ENCODE measurements around the gene ARFIP1.

Gene ARFIP1

GRCh38 chr4:152937336-152938236, 157.8 kb downstream of the ARFIP1 start:
- peak; percentile 69 for DNase-seq (ENCODE audit: low read depth, low spot score)

- peak; percentile 36 for DNase-seq (ENCODE audit: low read depth, low spot score)
Observed at GRCh38 chr4:152938237-152938947, 158.6 kb downstream of the ARFIP1 start.

GRCh38 chr4:152939621-152940020, 159.9 kb downstream of the ARFIP1 start:
- DNase-seq (ENCODE audit: low read depth, low spot score), result no peak

- no peak for DNase-seq (ENCODE audit: low read depth, low spot score)
Observed at GRCh38 chr4:152940461-152940860, 160.7 kb downstream of the ARFIP1 start.

- DNase-seq (ENCODE audit: low read depth, low spot score), result no peak
Observed at GRCh38 chr4:152941411-152941810, 161.7 kb downstream of the ARFIP1 start.

- DNase-seq (ENCODE audit: low read depth, low spot score), result no peak
Observed at GRCh38 chr4:152942346-152942745, 162.6 kb downstream of the ARFIP1 start.

GRCh38 chr4:152943672-152944071, 163.9 kb downstream of the ARFIP1 start:
- DNase-seq (ENCODE audit: low read depth, low spot score), result no peak

GRCh38 chr4:152944666-152945320, 165.0 kb downstream of the ARFIP1 start:
- no peak for DNase-seq (ENCODE audit: low read depth, low spot score)

GRCh38 chr4:152945639-152946038, 165.9 kb downstream of the ARFIP1 start:
- no peak for DNase-seq (ENCODE audit: low read depth, low spot score)

GRCh38 chr4:152946446-152946845, 166.7 kb downstream of the ARFIP1 start:
- DNase-seq (ENCODE audit: low read depth, low spot score), result no peak

GRCh38 chr4:152947311-152947710, 167.6 kb downstream of the ARFIP1 start:
- DNase-seq (ENCODE audit: low read depth, low spot score), result no peak

GRCh38 chr4:152949930-152950329, 170.2 kb downstream of the ARFIP1 start:
- DNase-seq (ENCODE audit: low read depth, low spot score), result no peak

GRCh38 chr4:152950402-152951274, 170.9 kb downstream of the ARFIP1 start:
- DNase-seq (ENCODE audit: low read depth, low spot score), result no peak

GRCh38 chr4:152951348-152951747, 171.6 kb downstream of the ARFIP1 start:
- no peak for DNase-seq (ENCODE audit: low read depth, low spot score)

GRCh38 chr4:152953514-152953913, 173.8 kb downstream of the ARFIP1 start:
- DNase-seq (ENCODE audit: low read depth, low spot score), result no peak

- DNase-seq (ENCODE audit: low read depth, low spot score), result no peak
Observed at GRCh38 chr4:152954741-152955140, 175.0 kb downstream of the ARFIP1 start.

GRCh38 chr4:152956147-152956546, 176.4 kb downstream of the ARFIP1 start:
- DNase-seq (ENCODE audit: low read depth, low spot score), result no peak

GRCh38 chr4:152956650-152957436, 177.1 kb downstream of the ARFIP1 start:
- no peak for DNase-seq (ENCODE audit: low read depth, low spot score)

GRCh38 chr4:152957437-152958171, 177.8 kb downstream of the ARFIP1 start:
- DNase-seq (ENCODE audit: low read depth, low spot score), result no peak

GRCh38 chr4:152959080-152959479, 179.3 kb downstream of the ARFIP1 start:
- DNase-seq (ENCODE audit: low read depth, low spot score), result no peak

All from astrocyte of the hippocampus (primary cell).